ENCODE measurements around the gene C2orf92.
A peak's percentile ranks its signal among the peaks of the same experiment; 100 is the strongest.

Gene C2orf92

DNA sequence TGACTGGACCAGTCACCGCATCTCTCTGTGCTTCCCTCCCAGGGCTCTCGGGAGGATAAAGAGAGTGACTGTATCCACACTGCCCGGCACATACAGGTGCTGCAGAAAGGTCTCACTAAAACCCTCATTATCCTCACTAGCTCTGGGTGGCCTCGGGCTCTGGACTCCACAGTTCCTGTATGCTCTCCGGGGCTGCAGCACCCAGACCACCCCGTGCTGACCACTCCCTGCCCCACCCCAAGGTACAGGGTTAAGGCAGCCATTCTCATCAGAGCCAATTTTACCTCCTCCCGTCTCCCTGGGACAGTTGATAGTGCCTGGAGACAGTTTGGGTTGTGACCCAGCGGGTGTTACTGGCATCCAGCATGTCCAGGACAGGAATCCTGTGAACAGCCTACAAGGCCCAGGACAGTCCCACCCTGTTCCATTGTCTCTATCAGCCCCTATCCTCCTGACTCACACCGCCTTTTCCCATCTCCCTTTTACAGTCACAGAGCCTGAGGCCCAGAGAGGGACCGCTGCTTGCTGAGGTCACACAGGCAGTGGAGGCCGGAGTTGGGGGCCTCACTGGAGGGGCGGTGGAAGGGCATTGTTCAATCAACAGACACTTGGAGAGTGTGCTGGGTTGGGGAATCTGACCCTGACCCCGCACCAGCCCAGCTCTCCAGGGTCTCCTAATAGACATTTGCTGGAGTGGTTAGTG is 45.6 kb downstream of the C2orf92 start:
- DNase-seq, result no peak

DNA sequence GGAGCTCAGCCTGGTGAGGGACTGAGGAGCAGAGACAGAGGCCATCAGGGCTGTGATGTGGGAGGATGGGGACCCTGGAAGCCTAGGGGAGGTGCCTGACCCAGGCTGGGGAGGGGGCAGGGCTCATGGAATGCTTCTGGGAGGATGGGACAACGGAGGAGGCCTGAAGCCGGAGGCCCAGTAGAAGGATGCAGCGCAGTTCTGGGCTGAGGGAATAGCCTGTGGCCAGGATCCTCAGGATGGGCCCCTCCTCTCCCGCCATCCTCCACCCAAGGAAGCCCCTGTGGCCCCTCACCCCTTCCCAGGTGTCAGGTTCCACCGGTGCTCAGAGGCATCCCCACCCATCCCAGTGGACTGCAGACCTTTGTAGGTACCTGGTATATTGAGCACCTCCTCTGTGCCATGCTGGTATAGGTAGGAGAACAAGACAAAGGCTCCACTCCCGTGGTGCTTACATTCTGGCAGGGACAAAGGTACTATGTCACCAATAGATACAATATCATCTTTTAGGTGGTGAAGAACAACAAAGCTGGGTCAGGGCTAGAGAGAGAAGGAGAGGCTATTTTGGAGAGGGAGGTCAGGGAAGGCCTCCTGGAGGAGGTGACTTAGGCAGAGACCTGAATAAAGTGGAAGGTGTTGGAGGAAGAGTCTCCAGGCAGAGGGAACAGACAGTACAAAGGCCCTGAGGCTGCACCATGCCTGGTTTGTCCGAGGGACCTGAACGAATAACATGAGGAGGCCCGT is 46.6 kb downstream of the C2orf92 start:
- DNase-seq, result no peak

DNA sequence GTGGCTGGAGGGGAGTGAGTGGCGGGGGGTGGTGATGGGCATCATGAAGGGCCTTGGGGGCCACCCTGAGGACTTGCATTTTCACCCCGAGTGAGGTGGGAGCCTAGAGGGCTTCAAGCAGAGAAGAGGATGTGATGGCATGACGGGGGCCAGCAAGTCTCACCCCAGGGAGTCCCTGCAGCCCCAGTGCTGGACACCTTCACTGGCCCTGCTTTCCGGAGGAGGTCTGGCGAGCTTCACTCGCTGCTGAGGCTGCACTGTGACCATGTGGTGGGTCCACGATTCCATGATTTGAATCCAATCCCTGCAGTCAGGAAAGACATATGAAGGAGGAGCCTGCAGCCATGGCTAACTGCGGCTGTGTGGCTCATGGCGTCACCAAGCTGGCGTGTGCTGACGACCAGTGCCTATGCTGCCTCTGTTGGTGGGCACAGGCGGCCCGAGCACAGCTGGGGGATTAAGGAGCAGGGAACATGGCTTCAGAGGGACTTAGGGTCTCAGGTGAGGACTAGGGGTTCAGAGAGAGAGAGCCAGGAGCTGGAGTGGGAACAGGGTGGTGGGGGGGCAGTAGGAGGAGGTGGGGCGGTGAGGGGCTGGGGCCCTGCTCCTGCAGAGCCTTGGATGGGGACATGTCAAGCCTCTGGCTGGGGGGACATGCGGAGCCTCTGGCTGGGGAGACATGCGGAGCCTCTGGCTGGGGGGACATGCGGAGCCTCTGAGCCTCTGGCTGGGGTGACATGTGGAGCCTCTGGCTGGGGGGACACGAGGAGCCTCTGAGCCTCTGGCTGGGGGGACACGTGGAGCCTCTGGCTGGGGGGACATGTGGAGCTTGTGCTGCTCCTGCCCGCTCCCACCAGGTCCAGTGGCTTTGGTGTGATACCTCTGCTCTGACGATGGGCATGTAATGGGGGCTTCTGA is 47.4 kb downstream of the C2orf92 start:
- no peak for DNase-seq

DNA sequence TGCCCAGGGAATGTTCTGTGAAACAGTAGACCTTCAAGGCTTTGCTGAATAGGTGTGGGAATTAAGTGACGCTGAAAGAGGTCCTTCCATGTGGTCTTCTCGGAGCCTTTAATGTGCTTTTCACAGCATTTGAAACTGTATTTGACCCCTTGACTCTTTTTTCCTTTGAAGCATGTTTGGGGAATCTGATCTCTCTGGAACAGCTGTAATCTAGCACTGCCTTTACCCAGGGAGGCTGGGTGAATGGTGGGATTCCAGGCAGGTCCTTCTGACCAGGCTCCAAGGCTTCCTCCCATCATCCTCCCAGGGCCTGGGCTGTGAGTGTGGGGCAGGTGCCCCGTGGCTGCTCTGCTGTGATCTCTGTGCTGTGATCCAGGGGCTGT is 48.1 kb downstream of the C2orf92 start:
- no peak for DNase-seq

DNA sequence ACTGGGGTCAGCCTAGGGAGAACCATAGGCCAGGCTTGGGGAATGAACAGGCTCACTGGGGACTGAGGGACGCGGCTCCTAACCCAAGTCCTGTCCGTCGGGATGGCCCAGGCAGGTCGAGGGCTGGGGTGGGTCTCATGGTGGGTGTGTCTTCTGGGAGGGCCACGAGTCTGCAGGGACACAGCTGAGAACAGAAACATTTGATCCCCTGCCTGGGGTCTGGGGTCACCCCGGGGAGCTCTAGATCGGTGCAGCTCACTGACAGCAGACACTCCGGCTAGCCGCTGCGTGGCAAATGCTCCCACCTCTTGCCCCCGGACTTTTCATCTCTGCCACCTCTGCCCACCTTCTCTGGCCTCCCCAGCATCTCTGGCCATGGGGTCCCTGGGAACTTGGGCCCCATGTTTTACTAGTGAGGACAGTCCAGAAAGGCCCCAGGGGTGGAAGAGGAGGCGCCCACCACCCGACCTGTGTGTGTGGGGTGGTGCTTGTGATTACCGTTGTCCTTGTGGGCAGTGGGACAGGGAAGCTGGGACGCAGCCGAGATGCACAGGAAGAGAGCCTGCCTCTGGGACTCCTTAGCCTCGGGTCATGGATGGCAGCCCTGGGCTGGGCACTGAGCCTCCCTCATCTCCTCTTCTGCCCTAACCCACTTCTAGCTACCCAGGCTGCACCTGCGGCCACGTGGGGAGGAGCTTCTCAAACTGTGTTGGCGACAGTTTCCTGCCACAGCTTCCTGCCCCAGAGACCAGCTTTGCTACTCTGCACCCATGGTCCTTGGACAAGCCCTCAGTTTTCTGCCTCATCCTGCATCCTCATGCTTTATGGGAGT is 48.8 kb downstream of the C2orf92 start:
- DNase-seq, result peak; percentile 80

DNA sequence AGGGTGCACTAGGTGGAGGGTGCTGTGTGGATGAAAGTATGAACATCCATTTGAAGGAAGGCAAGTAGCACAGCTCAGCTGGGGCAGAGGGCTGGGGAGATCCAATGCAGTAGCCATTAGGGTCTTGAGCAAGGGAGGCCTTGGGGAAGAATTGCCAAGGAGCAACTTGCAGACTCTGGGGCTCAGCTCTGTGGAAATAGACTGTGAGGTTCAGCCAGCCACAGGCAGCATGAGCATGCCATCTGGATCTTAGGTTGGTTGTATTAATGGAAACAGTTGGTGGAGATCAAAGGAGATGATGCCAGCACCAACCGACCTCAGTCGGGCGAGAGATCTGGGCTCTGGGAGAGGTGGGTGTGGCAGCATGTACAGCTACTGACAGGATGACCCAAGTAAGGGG is 49.4 kb downstream of the C2orf92 start:
- DNase-seq, result no peak

DNA sequence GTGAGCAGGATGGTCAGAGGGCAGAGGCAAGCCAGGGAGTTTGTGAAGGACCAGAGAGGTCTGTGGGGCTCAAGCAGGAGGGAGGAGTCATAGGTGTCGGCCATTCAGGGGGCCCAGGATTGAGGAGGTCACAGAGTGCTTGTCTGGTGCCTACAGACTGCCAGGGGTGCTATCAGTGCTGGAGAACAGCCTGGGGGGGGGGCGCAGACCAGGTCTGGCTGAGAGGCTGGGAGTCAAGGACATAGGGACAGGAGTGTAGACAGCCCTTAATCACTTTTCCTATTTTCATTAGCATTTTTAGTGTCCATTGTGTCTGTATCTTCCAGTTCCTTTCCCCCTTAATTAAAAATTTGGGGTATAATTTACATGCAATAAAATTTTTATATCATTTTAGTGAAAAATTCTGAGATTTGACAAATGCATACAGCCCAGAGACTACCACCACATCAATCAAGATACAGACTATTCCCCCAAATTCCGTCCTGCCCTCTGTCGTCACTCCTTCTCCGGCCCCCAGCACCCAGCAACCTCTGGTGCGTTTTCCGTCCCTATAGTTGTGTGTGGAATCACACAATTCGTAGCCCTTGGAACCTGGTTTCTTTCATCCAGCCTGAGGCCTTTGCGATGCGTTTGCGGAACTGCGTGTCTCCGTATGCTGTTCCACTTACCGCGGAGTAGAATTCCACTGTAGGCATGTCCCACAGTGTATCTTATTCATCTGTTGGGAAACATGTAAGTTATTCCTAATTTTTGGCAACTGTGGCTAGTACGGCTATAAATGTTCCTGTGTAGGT is 50.0 kb downstream of the C2orf92 start:
- no peak for DNase-seq

DNA sequence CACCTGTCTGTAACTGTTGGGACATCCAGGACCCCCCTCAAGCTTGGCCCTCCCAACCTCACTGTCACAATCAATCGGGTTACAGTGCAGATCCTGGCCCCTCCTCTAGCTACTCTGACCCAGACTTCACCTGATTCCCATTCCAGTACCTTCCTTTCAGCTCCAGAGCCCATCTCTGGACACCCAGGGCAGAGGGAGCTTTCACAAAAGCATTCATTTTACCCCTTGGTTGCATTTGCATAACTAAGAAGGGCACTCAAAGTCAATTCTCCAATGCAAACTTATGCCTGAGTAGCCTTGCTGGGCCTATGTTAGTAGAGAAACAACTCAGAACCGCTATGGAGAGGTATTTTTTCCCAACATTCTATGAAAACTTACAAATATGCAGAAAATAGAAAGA is 51.2 kb downstream of the C2orf92 start:
- DNase-seq, result no peak

DNA sequence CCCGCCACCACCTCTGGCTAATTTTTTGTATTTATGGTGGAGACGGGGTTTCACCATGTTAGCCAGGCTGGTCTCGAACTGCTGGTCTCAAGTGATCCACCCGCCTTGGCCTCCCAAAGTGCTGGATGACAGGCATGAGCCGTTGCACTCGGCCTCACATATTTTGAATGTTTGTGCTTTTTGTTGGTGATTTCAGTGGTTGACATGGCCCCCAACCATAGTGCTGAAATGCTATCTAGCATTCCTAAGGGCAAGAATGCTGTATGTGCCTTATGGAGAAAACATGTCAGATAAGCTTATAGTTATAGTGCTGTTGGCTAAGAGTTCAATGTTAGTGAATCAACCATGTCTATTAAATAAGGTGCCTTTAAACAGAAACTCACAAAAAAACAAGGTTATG is 52.7 kb downstream of the C2orf92 start:
- DNase-seq, result no peak

DNA sequence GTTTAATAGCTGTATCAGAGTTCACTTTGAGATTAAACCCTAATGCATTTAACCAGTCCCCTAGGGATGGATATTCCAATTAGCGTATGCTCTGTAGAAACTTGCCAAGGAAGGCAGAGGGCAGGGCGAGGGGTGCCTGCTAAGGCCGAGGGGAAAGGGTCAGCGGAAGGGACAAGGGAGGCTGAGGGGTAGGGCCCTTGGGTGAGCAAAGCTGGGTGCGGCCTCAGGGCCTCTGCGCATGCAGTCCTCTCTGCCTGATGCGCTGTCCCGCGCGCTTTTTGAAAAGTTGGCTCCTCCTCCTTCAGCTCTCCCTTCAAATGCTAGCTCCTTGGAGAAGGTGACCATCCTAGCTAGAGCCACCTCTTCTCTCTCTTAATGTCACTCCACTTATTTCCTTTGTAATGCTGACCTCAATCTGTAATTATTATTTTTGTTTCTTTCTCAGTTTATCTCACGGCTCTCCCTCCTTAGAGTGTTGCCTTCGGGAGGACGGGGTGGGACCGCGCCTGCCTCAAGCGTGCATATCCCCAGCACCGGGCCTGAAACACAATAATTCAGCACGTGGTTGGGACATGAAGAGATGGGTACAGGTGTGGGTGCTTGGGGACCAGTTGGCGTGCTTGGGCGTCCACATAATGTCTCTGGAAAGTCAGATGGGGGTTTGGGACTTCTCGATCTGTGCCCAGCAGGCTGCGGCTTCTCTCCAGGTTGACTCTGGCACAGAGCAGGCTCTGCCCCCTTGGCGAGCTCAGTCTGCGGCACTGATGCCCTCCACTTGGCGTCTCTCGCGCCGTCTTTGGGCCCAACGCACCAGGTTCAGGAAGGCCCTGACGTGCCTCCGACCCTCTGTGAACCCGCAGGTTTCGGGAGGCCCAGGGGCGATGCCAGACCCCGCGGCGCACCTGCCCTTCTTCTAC is 53.9 kb downstream of the C2orf92 start:
- DNase-seq, result no peak

DNA sequence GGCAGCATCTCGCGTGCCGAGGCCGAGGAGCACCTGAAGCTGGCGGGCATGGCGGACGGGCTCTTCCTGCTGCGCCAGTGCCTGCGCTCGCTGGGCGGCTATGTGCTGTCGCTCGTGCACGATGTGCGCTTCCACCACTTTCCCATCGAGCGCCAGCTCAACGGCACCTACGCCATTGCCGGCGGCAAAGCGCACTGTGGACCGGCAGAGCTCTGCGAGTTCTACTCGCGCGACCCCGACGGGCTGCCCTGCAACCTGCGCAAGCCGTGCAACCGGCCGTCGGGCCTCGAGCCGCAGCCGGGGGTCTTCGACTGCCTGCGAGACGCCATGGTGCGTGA is 54.5 kb downstream of the C2orf92 start:
- DNase-seq, result no peak

DNA sequence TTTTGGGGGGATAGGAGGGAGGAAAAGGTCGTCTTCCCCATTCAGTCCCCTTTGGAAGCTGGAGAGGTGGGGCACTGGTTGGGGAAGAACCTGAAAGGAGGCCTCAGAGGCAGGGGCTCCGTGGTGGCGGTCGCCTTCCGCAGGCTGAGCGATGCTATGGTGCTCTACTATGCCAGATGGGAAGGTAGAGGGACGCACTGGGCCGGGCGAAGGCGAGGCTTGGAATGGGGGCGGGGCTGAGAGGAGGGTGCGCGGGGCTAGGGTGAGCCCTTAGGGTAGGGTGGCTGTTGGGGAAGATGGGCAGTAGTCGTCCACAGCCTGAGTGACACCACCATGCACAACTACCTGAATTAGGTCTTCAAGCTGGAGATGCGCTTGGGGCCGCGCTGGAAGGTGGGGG is 55.0 kb downstream of the C2orf92 start:
- DNase-seq, result no peak

DNA sequence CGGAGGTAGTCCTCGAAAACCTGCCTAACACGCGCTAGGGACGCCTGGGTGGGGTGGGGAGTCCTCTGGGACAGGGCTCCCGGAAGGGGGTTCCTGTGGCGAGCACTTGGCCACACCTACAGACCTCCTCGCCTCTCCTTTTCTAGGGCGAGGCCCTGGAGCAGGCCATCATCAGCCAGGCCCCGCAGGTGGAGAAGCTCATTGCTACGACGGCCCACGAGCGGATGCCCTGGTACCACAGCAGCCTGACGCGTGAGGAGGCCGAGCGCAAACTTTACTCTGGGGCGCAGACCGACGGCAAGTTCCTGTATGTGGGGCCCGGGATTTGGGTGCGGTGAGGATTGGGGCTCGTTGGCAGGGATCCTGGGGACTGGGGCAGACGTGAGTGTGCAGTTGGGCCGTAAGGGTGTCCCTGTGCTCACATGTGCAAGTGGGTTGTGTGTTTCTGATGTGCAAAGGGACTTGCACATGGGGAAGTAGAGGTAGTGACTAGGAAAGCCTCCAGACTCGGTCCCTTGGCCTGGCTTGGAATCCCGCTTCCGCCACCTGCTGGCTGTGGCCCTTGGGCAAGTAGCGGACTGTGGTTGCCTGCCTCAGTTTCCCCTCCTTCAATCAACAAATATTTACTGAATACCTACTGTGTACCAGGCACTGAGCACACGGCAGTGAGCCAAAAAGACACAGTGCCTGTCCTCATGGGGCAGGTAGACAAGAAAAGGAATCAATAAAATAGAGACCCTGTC is 55.6 kb downstream of the C2orf92 start:
- DNase-seq, result no peak

DNA sequence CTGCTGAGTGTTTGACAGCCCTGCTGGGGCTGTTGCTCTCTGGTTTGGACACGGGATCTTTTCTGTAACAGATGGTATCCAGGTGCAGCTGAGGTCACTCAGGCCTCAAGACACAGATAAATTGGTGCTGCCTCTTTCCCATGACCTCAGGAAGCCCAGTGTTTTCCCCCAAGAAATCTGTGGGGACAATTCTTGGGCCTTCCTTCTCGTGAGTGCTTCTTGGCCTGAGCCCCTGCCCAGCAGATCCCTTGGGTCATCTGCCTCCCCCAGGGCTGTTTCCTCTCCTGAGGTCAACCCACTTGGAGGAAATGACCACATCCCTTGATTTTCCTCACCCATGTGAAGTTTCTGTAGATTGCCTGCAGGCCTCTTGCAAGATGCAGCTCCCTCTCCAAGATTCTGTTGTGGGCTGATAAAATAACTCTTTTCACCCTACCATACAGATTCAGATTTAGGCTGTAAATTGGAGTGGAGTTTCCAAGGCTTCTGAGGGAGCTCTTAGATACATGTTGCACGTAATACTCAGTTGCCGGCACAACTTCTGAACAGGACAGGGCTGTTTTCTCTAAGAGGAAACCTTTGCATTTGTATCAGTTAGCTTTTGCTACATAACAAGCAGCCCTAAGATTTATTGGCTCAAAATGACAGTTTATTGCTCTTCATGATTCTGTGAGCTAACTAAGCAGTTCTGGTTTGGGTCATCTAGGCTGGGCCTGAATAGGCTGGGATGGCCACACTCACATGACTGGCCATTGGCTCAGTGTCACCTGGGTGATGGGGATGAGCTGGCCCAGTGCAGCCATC is 57.0 kb downstream of the C2orf92 start:
- no peak for DNase-seq

DNA sequence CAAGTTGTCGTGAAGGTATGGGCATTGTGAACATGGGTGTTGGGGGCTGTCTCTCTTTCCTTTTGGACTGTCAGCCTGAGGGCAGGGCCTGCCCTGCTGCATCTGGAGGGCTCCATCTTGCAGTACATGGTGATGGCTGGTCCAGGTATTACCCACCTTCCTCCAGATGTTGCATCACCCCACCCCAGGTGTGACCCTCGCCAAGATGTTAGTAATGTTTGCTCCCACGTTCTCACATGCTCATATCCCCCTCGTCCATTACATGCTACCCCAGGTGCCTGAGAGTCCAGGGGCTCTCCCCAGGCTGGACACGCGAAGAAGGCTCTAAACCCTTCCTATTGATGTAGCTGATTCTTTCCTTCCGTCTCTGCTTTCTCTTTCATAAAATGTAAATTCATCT is 57.8 kb downstream of the C2orf92 start:
- DNase-seq, result no peak

DNA sequence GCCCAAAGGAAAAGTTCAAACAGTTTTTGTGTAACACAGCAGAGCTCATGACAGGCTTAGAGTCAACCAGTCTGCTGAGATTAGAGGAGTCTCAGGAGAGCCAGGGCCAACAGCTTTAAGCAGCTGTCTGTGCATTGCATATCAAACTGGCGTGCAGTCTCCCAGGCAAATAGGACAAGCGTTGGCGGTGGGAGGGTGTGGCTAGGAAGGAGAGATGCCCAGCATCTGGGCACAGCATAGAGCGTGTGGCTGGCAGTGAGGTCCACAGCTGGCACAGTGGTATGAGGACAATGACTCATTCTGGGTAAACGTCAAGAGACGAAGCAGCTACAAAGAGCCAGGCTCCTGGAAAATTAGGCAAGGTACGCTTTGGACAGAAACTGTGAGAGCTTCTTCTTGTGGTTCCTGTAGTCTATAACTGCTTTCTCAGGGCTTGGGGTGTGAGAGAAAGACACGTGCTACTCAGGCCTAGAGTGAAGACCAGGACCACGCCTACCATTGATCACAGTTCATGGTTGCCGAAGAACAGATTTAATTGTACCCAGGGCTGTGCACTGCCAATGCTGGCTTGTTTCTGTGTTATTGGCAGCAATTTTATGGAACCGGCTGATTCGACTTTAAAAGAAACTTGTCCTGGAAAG is 58.7 kb downstream of the C2orf92 start:
- DNase-seq, result no peak

DNA sequence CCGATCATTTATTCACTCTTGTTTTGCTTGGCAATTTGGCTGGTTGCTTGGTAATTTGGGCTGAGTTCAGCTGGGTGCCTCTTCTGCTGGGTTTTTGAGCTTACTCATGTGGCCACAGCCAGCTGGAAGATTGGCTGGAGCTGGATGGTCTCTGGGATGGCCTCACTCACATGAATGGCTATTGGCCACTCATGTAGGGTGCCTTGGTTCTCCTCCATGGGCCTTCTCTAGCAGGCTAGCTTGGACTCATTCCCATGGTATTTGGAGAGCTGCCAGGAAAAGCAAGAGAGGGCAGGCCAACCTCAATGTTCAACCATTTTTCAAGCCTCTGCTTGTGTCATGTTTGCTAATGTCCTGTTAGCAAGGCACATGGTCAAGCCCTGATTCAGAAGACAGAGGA is 60.7 kb downstream of the C2orf92 start:
- DNase-seq, result no peak

DNA sequence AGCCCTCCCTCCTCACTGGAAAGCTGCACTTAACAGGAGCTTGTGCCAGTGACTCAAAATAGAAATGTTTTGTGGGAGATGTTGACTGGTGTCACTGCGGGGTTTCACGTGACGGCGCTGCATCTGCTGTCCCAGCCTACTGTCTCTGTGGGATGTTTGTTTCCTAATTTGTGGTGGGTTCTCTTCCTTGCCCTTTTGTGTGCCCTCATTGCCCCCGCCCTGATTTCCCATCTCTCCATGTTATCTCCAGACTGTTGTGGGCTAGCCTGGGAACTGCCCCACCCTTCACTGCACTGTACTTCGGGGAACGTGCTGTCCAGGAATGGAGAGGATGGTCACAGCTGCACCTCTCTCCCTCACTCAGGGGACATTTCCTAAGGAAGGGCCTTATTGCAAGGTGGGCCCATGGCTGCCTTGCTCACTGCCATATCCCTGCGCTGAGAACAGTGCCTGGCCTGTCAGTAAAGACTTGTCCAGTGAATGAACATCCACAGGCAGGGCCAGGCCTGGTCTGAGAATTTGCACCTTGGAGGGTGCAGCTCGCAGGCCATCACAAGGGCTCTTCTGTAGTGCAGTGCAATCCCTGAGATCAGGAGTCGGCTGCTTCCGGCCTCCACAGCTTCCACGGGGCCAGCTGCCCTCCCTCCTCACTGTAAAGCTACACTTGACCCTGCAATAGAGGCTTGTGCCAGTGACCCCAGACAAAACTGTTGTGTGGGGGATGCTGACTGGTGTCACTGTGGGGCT is 61.9 kb downstream of the C2orf92 start:
- DNase-seq, result no peak

Measured in activated gamma-delta T cell treated with Interleukin-2 at 50 U/mL for 16 hours (primary cell).